ENCODE results near the gene GAPDHS. TPM values are rescaled to one million over a fixed set of nuclear protein-coding genes. Genes with fewer than 3 reads are reported as not detected.

Gene GAPDHS
- total and polyA plus RNA-seq, 4 donors, result not detected

DNA sequence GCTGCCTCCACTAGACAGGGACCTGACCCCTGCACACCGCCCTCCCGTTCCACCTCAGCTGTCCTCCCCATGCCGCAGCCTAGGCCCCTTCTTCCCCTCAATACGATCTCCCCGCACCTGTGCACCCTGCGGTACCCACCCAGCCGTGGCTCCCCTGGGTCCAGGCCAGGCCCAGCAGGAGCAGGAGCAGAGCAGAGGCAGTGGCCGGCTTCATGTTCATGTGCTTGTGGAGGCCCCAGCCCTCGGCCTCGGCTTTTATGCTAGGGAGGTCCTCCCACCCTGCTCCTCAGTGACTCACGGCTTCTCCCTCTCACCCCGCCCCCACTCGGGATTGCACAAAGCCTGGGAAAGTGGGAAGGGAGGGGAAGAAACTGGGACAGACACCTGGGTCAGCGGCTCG is 31.6 kb upstream of the GAPDHS start:
- H3K4me3 ChIP-seq (ENCODE audit: low read depth in 1 of 3, low read length in 3 of 3), result no peak overlapping the region
- no peak overlapping the region for H3K27ac ChIP-seq (ENCODE audit: low read depth in 1 of 2, low read length in 2 of 2)
- peaks cover 0 to 6% (median 1%) of the 10 kb centered on the region in 4 donors for H3K4me1 ChIP-seq (ENCODE audit: control insufficient read depth in 4 of 4, insufficient read depth in 4 of 4, low read length in 3 of 4)
- H3K27me3 ChIP-seq (ENCODE audit: control insufficient read depth in 4 of 4, insufficient read depth in 4 of 4, low read length in 3 of 4), result no peaks in the 10 kb centered on the region
- no peaks in the 10 kb centered on the region for H3K36me3 ChIP-seq (ENCODE audit: control insufficient read depth in 4 of 4, insufficient read depth in 3 of 4, low read depth in 1 of 4, low read length in 3 of 4)
- H3K9me3 ChIP-seq (ENCODE audit: control insufficient read depth in 4 of 4, low read length in 3 of 4), result no peaks in the 10 kb centered on the region
- DNase-seq (ENCODE audit: low spot score), result no peak
- no peak overlapping the region for H3K9ac ChIP-seq (ENCODE audit: low read depth in 1 of 2, low read length in 2 of 2)
- 89% methylated on average over 15 of the region's 15 CpGs for WGBS
- no peak for TF ChIP-seq HNF4A (conservative IDR thresholded peaks at IDR 0.05)
- TF ChIP-seq ZBTB33 (IDR thresholded peaks at IDR 0.05), result no peak
- TF ChIP-seq HNF4G (IDR thresholded peaks at IDR 0.05), result no peak
- no peak for TF ChIP-seq TAF1 (conservative IDR thresholded peaks at IDR 0.05)
- no peak for TF ChIP-seq EGR1 (IDR thresholded peaks at IDR 0.05; ENCODE audit: low read depth in 2 of 2)

DNA sequence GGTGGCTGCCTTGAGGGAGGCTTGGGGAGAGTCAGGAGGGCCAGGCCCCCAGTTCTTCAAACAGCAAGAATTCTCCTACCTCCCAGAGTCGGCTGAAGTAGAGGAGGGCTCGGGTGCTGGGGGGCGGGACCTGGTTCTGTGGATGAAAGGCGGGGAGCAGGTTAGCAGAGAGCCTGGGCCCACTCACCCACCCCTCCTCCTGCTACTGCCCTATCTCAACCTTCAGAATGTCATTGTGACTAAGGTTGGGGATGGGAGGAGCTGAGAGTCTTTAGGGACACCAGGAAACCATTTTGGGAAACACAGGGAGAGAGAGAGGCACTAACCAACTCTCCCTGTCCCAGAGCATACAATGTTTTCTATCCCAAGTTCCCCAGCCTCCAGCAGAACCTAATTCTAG is 30.5 kb upstream of the GAPDHS start:
- no peak for TF ChIP-seq YY1 (IDR thresholded peaks at IDR 0.05)
- TF ChIP-seq ATF3 (IDR thresholded peaks at IDR 0.05), result no peak
- TF ChIP-seq TAF1 (conservative IDR thresholded peaks at IDR 0.05), result no peak
- no peak for TF ChIP-seq RAD21 (IDR thresholded peaks at IDR 0.05)
- no peak for TF ChIP-seq JUND (IDR thresholded peaks at IDR 0.05)
- no peak for TF ChIP-seq HNF4G (IDR thresholded peaks at IDR 0.05)
- TF ChIP-seq RXRA (IDR thresholded peaks at IDR 0.05), result no peak
- no peak for TF ChIP-seq CTCF (IDR thresholded peaks at IDR 0.05; ENCODE audit: low read depth, low read length, missing input control)
- WGBS, result 96% methylated on average over 4 of the region's 4 CpGs
- H3K27ac ChIP-seq (ENCODE audit: low read depth in 1 of 2, low read length in 2 of 2), result no peak overlapping the region
- H3K4me3 ChIP-seq (ENCODE audit: low read depth in 1 of 3, low read length in 3 of 3), result no peak overlapping the region
- H3K36me3 ChIP-seq (ENCODE audit: control insufficient read depth in 4 of 4, insufficient read depth in 3 of 4, low read depth in 1 of 4, low read length in 3 of 4), result no peaks in the 10 kb centered on the region
- H3K9me3 ChIP-seq (ENCODE audit: control insufficient read depth in 4 of 4, low read length in 3 of 4), result no peaks in the 10 kb centered on the region
- no peak for DNase-seq (ENCODE audit: low spot score)
- H3K4me1 ChIP-seq (ENCODE audit: control insufficient read depth in 4 of 4, insufficient read depth in 4 of 4, low read length in 3 of 4), result peaks cover 0 to 6% (median 1%) of the 10 kb centered on the region in 4 donors
- H3K9ac ChIP-seq (ENCODE audit: low read depth in 1 of 2, low read length in 2 of 2), result no peak overlapping the region
- H3K27me3 ChIP-seq (ENCODE audit: control insufficient read depth in 4 of 4, insufficient read depth in 4 of 4, low read length in 3 of 4), result no peaks in the 10 kb centered on the region

- 63% methylated on average over 7 of the region's 7 CpGs for WGBS
- DNase-seq (ENCODE audit: low spot score), result no peak
- no peaks in the 10 kb centered on the region for H3K27me3 ChIP-seq (ENCODE audit: control insufficient read depth in 4 of 4, insufficient read depth in 4 of 4, low read length in 3 of 4)
- H3K4me1 ChIP-seq (ENCODE audit: control insufficient read depth in 4 of 4, insufficient read depth in 4 of 4, low read length in 3 of 4), result peaks cover 0 to 16% (median 7%) of the 10 kb centered on the region in 4 donors
- no peak overlapping the region for H3K27ac ChIP-seq (ENCODE audit: low read depth in 1 of 2, low read length in 2 of 2)
- H3K4me3 ChIP-seq (ENCODE audit: low read depth in 1 of 3, low read length in 3 of 3), result no peak overlapping the region
- no peaks in the 10 kb centered on the region for H3K9me3 ChIP-seq (ENCODE audit: control insufficient read depth in 4 of 4, low read length in 3 of 4)
- H3K9ac ChIP-seq (ENCODE audit: low read depth in 1 of 2, low read length in 2 of 2), result no peak overlapping the region
- peaks cover 0 to under 1% (median 0%) of the 10 kb centered on the region in 4 donors for H3K36me3 ChIP-seq (ENCODE audit: control insufficient read depth in 4 of 4, insufficient read depth in 3 of 4, low read depth in 1 of 4, low read length in 3 of 4)
- TF ChIP-seq HNF4A (conservative IDR thresholded peaks at IDR 0.05), result no peak
- TF ChIP-seq TAF1 (conservative IDR thresholded peaks at IDR 0.05), result no peak
- TF ChIP-seq EGR1 (IDR thresholded peaks at IDR 0.05; ENCODE audit: low read depth in 2 of 2), result no peak
- TF ChIP-seq ZBTB33 (IDR thresholded peaks at IDR 0.05), result no peak
- TF ChIP-seq, protein P1, sequence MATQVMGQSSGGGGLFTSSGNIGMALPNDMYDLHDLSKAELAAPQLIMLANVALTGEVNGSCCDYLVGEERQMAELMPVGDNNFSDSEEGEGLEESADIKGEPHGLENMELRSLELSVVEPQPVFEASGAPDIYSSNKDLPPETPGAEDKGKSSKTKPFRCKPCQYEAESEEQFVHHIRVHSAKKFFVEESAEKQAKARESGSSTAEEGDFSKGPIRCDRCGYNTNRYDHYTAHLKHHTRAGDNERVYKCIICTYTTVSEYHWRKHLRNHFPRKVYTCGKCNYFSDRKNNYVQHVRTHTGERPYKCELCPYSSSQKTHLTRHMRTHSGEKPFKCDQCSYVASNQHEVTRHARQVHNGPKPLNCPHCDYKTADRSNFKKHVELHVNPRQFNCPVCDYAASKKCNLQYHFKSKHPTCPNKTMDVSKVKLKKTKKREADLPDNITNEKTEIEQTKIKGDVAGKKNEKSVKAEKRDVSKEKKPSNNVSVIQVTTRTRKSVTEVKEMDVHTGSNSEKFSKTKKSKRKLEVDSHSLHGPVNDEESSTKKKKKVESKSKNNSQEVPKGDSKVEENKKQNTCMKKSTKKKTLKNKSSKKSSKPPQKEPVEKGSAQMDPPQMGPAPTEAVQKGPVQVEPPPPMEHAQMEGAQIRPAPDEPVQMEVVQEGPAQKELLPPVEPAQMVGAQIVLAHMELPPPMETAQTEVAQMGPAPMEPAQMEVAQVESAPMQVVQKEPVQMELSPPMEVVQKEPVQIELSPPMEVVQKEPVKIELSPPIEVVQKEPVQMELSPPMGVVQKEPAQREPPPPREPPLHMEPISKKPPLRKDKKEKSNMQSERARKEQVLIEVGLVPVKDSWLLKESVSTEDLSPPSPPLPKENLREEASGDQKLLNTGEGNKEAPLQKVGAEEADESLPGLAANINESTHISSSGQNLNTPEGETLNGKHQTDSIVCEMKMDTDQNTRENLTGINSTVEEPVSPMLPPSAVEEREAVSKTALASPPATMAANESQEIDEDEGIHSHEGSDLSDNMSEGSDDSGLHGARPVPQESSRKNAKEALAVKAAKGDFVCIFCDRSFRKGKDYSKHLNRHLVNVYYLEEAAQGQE (IDR thresholded peaks at IDR 0.05), result no peak
- no peak for TF ChIP-seq GABPA (IDR thresholded peaks at IDR 0.05 in 1 of 2, conservative IDR thresholded peaks at IDR 0.05 in 1 of 2)
- no peak for TF ChIP-seq HNF4G (IDR thresholded peaks at IDR 0.05)
- TF ChIP-seq, protein P2, sequence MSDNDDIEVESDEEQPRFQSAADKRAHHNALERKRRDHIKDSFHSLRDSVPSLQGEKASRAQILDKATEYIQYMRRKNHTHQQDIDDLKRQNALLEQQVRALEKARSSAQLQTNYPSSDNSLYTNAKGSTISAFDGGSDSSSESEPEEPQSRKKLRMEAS (IDR thresholded peaks at IDR 0.05), result no peak
- no peak for TF ChIP-seq YY1 (IDR thresholded peaks at IDR 0.05)
- TF ChIP-seq CTCF (IDR thresholded peaks at IDR 0.05; ENCODE audit: low read depth, low read length, missing input control), result no peak
- no peak for TF ChIP-seq JUND (IDR thresholded peaks at IDR 0.05)
These were observed 27.2 kb upstream of the GAPDHS start for GRCh38 chr19:35506011-35506410.

Data from liver (tissue), 9 donors.